Activated CD4-positive, alpha-beta T cell treated with anti-CD3 and anti-CD28 coated beads, Interleukin-2, Interleukin-6, amounts not matched to agents 100 ng/mL and 50 ng/mL, durations not matched to agents 16 hours and 8 hours (primary cell): ENCODE measurements around the gene USP33.
"Not testable (repeated sequence)": the region's sequence is repeated elsewhere in the genome, so short reads cannot be mapped to it uniquely, and the experiment has no call there.

Experiments
- DNase-seq: peaks from one replicate; pipeline ENCODE4 v3.0.0-alpha.2; 2020

USP33 gene

DNA sequence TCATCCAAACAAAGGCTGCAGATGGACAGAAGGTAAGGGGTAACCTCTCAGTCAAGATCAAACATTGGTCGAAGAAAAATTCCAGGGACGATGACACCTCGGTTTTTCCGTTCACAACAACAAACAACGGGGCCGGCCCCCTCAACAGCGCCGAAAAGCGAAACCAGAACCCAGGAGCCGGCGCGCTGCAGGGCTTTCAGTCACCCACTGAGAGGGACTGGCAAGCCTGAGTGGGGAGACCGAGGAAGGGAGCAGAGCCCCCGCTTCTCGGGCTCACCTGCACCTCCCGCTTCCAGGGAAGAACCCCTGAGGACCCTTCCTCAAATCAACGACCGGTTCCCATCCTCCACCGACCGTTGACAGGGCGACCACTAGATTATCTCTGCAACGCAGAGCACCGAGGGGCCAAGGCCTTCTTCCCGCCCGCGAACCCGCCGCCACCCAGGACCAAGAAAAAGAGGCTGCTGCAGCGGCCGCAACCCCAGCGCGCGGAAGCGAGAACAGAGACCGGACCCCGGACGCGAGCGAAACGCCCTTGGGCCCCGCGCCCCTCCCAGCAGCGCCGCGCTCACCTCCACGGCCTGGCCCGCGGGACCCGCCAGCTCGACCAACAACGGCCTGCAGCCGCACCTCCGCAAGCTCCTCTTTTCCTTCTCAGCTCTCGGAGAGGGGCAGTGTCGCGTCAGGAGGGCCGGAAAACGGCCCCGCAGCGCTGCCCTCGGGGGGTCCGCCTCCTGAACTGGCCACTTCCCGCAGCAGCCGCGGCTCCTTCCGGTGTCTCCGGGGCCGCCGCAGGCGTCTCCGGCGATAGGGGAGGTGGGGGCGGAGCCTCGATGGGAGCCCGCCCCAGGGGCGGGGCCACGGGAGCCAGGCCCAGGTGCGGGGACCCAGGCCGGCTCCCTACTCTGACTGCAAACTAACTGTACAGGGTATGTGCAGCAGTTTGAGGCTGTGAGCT lies at the start of gene USP33:
Gene USP33 (minus strand): TSS at position 782 of the 958 bp plus-strand sequence. CDS start 18,155 bp downstream, outside the sequence.
- peak; percentile 93 for DNase-seq

DNA sequence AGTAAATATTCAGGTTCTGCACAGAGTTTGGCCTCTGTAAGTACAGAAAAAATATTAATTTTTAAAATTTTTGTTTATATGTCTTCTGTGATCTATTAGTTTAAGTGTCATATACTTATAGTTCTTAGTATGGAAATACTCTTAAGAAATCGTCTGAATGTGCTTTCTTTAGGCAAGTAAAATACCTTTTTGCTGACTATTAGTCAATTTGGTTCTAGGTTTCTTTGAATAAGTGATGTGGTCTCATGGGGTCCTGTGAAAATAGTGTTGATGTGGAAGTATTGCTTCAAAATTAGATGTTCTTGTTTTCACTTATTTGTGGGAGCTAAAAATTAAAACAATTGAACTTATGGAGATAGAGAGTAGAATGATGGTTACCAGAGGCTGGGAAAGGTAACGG lies 43.7 kb upstream of the USP33 start:
- no peak for DNase-seq

DNA sequence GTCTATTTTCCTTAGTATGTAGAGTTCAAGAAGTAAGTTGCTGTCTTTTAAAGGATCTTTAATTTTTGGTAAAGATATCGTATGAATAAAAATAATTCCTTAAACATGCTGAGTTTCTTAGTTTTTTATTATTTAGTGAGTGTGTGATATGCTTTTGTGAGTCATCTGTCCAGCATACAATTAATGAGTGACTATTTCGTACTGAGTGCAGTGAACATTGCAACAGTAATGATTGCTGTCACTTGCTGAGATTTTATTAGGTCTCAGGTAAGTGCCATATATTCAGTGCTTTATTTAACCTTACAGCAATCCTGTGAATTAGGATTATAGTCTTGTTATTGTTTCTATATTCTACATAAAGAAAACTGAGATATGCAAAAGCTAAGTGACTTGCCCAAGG lies 42.4 kb upstream of the USP33 start:
- no peak for DNase-seq

DNA sequence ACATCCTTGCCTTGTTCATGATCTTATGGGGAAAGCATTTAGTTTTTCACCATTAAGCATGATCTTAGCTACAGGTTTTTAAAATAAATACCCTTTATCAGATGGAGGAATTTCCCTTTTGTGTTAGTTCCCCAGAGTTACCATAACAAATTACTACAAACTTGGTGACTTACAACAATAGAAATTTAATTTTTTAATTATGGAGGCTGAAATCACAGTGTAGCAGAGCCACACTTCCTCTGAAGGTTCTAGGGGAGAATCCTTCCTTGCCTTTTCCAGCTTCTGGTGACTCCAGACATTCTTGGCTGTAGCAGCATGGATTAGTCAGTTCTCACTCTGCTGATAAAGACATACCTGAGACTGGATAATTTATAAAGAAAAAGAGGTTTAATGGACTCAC lies 38.3 kb upstream of the USP33 start:
- DNase-seq, result no peak

DNA sequence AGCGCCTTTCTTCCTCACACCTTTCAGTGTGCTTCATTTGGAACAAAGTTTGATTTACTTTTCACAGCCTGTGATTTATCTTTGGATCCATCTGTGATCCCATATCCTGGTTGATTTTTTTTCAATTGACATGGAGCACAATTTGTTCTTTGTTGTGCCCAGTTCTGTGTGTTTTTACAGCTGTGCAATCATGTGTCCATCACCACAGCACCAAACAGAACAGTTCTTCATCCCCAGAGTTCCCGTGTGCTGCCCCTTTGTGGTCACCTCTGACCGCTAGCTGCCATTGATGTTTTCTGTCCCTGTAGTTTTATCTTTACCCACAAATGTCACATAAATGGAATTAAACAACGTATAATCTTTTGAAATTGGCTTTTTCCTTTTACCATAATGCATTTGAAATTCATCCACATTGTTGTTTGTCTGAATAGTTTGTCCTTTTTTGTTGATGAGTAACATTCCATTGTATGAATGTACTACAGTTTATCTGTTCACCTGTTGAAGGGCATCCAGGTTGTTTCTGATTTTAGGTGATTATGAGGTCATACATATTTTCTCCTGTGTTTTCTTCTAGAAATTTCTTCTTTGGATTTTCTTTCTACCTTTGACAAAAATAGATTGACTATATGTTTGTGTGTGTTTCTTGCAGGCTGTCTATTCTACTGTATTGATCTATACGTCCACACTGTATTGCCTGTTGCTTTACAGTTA lies 37.2 kb upstream of the USP33 start:
- DNase-seq, result no peak

DNA sequence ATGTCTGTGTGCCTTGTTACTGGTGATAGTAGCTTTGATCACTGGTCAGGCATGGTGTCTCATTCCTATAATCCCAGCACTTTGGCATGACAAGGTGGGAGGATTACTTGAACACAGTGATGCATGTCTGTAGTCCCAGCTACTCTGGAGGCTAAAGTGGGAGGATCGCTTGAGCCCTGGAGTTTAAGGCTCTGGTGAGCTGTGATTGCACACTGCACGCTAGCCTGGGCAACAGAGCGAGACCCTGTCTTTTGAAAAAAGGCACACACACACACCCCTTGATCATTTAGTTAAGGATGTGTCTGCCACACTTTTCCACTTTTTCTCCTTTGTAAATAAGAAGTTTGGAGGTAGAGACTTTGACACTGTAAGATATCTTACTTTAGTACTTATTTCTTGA lies 34.9 kb upstream of the USP33 start:
- DNase-seq, result no peak

DNA sequence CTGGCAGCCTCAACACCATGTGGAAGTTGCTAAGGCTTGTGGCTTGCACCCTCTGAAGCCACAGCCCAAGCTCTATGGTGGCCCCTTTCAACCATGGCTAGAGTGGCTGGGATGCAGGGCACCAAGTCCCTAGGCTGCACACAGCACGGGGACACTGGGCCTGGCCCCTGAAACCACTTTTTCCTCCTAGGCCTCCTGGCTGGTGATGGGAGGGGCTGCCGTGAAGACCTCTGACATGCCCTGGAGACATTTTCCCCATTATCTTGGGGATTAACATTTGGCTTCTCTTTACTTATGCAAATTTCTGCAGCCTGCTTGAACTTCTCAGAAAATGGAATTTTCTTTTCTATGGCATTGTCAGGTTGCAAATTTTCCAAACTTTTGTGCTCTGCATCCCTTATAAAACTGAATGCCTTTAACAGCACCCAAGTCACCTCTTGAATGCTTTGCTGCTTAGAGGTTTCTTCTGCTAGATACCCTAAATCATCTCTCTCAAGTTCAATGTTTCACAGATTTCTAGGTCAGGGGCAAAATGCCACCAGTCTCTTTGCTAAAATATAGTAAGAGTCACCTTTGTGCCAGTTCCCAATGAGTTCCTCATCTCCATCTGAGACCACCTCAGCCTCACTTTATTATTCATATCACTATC lies 26.6 kb upstream of the USP33 start:
- not testable (repeated sequence) for DNase-seq

DNA sequence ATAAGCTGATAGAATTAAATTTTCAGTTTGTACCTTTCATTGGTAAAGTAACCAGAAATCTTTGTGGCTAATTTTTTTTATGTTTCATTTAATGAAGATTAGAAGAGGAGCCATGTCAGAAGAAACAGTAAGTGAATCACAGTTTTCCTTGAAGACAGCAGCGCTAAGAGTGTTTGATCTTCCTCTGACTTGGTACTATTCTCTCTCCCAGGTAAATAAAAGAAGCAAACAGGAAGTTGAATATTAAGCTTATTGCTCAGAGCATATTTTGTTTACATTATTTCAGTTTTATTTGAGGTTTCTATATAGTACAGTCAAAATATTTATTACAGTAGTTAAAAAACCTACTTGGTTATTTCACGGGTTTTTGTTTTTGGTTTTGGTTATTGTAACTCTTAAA lies 23.5 kb upstream of the USP33 start:
- no peak for DNase-seq

DNA sequence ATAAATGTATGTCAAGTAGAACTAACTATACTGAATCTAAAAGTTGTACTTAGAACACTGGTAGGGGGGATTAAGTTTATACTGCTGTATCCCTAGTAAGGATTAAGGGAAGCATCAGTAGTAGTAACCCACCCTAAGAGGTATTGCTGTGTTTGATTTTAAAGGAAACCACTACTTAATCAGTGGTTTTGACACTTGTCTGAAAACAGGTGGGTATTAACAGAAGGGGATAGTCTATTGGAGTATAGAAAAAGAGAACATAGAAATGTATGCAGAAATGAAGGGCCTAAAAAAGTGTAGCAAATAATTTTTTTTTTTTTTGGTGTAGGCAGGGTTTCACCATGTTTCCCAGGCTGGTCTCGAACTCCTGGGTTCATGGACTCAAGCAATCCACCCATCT lies 22.0 kb upstream of the USP33 start:
- no peak for DNase-seq

DNA sequence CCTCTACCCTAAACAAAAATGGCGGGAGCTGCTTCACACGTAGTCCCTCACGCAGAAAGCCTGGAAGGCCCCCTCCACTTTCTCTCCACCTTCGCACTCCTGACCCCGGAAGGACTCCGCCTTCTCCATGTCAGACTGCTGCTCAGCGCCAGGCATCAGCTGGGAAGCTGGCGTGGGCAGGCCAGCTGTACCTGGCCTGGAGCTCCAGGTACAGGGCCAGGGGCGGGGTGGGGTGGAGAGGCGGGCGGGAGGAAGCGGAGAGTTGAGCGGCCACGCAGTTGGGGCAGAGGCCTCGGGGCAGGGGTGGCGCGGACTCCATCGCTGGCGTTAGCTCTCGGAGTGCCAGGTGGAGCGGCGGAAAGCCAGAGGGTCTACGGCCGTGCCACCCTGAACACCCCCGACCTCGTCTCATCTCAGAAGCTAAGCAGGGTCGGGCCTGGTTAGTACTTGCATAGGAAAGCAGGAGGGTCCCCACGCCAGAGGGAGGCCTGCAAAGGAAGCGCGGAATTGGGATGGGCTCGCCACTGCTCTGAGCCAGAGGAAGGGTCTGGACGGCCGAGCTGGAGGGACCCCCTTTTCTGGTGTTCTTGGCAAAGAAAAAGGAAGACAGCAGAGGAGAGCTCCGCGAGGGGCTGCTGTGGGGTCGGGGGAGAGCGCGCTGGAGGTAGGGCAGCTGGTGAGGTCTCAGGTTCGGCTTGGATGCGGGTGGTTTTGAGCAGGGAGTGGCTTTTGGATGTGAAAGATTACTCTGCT lies 20.1 kb upstream of the USP33 start, which contains the start of gene MIGA1:
Gene MIGA1 (plus strand): TSS at position 121 of the 753 bp plus-strand sequence. CDS start 3,604 bp downstream, outside the sequence.
- DNase-seq, result peak; percentile 94

DNA sequence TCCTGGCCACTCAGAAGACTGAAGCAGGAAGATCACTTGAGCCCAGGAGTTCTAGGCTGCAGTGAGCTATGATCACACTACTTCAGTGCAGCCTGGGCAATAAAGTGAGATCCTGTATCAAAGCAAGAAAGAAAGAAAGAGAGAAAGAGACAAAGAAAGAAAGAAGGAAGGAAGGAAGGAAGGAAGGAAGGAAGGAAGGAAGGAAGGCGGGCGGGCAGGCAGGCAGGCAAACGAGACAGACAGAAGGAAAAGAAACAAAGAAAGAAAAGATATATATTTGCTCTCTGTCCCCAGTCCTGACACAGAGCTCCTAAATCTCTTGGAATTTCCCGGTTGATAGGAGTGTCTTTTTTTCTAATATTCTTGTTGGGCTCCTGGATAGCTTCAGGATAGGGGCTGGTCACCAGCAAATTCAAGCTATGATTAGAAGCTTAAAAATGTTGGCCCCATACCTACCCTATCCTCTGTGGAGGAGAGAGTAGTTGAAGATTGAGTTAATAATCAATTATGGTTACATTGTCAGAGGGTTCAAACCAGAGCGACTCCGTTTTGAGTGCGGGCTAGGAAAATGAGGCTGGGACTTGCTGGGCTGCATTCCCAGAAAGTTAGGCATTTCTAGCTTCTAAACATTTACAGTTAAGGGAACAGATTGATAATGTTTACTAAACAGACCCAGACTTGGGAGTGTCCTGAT lies 16.5 kb upstream of the USP33 start:
- no peak for DNase-seq

DNA sequence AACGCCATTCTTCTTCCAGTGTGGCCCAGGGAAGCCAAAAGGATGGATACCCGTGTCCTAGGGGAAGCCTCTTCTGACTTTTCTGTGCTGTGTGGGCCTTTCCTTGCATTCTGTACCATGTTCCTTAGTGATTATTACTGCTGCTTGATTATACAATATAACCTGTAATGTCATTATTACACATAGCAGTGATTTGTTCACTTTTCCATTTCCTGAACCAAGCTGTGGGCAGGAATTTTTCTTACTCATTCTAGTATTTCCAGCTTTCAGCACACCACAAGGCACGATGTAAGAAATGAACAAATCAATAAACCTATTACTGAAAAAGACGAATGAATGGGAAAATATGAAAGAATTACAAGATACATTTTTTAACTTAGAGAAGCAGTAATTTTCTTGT lies 8.4 kb upstream of the USP33 start:
- peak; percentile 7 for DNase-seq

DNA sequence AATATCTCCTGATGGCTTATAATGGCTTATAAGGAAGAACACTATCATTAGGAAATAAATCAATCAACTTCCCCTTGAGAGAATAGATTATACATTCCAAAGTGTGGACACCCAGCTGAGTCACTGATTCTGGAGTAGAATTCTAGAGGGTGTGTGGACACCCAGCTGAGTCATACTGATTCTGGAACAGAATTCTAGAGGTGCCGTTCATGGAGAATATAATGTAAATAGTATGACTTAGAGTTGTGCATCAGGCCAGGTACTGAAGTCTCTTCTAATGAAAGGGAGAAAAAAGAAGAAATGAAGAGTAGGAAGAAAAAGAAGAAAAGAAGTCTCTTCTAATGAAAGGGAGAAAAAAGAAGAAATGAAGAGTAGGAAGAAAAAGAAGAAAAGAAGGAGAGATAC lies 2.4 kb upstream of the USP33 start:
- peak; percentile 11 for DNase-seq

DNA sequence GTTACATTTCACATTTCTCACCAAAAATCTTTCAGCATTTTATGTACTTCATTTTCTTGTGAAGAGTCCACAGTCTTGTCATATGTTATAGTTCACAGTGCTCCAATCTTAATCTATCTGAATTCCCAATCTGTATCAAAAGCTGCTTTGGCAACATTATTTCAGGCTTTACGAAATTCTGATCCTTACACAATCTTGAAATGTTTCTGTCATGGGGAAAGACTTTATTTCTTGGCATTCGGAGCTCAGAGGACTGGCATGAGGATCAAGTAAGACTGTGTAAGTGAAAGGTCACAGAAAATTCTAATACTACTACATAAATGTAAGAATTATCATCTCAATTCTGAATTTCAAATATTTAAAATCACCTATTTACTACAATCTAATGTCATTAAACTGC lies 2.0 kb downstream of the USP33 start:
- DNase-seq, result no peak

DNA sequence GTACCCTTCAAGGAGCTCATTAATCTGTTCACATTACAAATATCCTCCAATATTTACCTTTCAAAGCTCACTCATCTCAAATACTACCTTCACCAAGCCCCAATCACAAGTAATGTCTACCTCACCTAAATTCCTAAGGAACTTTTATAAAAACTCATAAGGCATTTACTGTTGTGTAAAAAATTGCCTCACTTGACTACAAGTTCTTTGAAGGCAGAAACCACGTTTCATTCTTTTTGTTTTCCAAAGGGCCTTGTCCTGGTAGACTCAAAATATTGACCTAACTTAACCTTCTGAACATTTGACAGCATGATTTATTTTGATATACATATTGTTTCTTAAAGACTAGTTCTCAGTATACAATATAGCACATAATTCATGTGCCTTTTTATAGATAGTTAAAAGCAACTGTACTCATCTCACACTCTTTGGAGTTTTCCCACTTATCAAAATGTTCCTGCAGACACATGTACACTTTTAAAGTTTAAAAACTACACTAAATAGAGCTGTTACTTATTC lies 2.5 kb downstream of the USP33 start:
- DNase-seq, result no peak

DNA sequence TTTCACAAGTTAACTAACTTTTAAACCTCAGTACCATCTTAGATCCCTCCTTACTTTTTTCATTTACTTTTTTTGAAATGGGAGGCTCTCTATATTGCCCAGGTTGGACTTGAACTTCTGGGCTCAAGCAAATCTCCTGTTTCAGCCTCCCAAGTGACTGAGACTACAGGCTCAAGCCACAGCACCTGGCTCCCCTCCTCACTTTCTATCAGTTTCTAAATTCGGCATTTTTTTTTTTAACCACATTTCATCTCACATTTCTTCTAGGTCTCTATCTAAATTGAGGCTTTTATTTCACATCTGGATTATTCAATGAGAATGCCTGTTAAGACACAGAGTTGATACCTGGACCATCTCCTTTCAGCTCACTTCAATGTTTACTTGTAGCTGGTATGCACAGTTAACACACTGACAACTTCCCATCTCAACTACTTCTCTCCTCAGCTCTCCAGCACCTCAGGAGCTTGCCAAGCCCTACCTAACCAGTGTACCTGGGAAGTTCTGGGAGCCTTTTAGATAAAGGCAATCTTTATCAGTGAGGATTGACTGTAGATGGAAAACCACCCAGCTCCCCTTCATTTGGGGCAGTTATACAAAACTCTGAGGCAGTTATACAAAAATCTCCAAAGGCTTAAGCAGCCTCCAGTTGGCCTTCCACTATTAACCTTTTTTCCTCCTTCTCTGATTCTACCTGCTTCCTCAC lies 3.4 kb downstream of the USP33 start:
- no peak for DNase-seq

DNA sequence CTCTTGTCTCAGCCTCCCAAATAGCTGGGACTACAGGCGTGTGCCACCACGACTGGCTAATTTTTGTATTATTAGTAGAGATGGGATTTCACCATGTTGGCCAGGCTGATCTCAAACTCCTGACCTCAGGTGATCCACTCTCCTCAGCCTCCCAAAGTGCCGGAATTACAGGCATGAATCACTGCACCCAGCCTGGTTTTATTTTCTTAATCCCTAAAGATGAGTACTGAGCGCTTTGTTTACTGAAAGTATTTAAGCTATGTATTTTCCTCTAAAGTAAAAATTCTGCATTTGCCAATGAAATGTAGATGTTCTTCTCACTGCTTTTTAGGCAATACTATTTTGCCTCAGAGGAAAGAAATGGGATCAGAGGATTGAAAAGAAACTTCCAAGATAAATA lies 10.2 kb downstream of the USP33 start:
- DNase-seq, result not testable (repeated sequence)

DNA sequence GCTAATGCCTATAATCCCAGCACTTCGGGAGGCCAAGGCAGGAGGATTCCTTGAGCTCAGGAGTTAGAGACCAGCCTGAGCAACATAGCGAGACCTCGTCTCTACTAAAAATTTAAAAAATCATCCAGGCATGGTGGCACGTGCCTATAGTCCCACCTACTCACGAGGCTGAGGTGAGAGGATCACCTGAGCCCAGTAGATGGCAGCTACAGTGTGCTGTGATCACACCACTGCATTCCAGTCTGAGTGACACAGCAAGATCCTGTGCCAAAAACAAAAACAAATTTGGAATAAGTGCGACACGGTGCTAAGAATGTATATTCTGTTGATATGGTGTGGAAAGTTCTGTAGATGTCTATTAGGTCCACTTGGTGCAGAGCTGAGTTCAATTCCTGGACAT lies 15.1 kb downstream of the USP33 start:
- no peak for DNase-seq

DNA sequence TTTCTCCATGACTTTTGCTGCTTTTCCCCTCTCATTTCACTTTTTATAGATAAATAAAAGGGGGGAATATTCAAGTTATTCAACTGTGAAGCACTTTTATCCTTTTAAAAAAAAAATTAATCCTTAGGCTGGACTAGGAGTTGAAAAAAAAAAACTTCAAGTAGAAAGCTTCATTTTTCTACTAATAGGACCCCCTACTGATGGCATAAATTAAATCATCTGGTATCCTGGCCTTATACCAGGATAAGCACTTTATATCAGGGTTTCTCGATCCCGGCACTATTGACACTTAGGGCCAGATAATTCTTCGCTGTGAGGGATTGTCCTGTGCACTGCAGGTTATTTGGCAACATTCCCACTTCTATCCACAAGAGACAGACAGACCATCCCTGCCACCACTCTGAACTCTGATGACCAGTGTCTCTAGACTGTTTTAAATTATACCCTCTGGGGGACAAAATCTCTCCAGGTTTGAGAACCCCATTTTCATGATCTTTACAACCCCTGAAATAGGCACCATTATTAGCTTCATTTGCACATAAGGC lies 17.6 kb downstream of the USP33 start:
- DNase-seq, result no peak

DNA sequence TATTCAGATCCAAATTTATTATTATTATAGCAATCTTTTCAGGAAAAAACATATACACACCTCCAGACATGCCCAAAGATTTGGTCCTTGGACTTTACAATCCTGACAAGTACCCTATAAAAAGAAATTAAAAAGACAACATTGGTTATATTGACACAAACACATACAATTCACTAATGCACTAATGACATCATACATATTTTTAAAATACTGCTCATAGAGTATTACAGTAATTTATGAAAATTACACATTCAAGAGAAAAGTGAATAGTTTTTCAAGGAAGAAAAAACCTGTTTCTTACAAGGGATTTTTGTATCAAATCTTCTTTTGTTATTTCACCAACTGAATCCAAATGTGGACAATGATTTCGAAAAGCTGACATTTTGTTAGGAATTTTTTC lies 18.3 kb downstream of the USP33 start:
- DNase-seq, result no peak

DNA sequence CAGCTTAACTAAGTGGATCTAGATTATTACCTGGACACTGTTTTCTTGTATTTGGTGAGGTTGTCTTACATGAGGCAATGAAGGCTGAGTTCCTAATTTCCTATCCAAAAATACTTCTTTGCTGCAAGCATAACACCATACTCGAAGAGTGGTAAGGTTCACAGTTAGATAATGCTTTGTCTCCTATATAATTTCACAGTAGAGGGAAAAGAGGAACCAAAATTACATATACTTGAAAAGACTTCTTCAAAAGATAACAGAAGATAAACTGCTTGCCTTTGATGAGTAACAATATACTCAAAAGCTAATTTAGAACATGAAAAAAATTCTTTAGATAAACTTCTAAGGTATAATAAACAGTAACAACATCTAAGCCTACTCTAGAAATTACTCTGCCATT lies 20.4 kb downstream of the USP33 start:
- no peak for DNase-seq
